Fibroblast of skin of right biceps (primary cell): ENCODE data around the gene NAA10.

Experiments
- DNase-seq: peaks from one replicate; pipeline ENCODE4 v3.0.0-alpha.2; 2013

NAA10 gene

GRCh38 chrX:153947009-153947769, 12.4 kb upstream of the NAA10 start:
- DNase-seq, result peak; percentile 74

GRCh38 chrX:153945956-153946943, 11.4 kb upstream of the NAA10 start:
- DNase-seq, result no peak

GRCh38 chrX:153944800-153945150, 9.9 kb upstream of the NAA10 start:
- no peak for DNase-seq

- DNase-seq, result no peak
Measured at GRCh38 chrX:153944140-153944799, 9.4 kb upstream of the NAA10 start, which contains the start of gene RENBP. Gene RENBP (minus strand): TSS chrX:153944643. CDS start chrX:153944610, 33 bp downstream.

- no peak for DNase-seq
Measured at GRCh38 chrX:153941336-153942252, 6.8 kb upstream of the NAA10 start.

- no peak for DNase-seq
Measured at GRCh38 chrX:153939573-153939972, 4.7 kb upstream of the NAA10 start.

- DNase-seq, result no peak
Measured at GRCh38 chrX:153938226-153938786, 3.5 kb upstream of the NAA10 start.

- no peak for DNase-seq
Measured at GRCh38 chrX:153937056-153937455, 2.2 kb upstream of the NAA10 start.

- DNase-seq, result no peak
Measured at GRCh38 chrX:153935326-153935851, 552 bp upstream of the NAA10 start.

- DNase-seq, result no peak
Measured at GRCh38 chrX:153934148-153934761, 582 bp downstream of the NAA10 start.

GRCh38 chrX:153933748-153934147, 1.1 kb downstream of the NAA10 start:
- DNase-seq, result peak; percentile 47

- DNase-seq, result no peak
Measured at GRCh38 chrX:153932220-153932915, 2.5 kb downstream of the NAA10 start.

GRCh38 chrX:153931748-153932147, 3.1 kb downstream of the NAA10 start:
- DNase-seq, result no peak

GRCh38 chrX:153931151-153931550, 3.7 kb downstream of the NAA10 start:
- no peak for DNase-seq

- DNase-seq, result no peak
Measured at GRCh38 chrX:153930011-153930910, 4.6 kb downstream of the NAA10 start.

GRCh38 chrX:153929576-153929975, 5.3 kb downstream of the NAA10 start:
- no peak for DNase-seq

GRCh38 chrX:153928846-153929245, 6.0 kb downstream of the NAA10 start:
- no peak for DNase-seq

GRCh38 chrX:153927922-153928760, 6.7 kb downstream of the NAA10 start:
- peak; percentile 97 for DNase-seq

- DNase-seq, result no peak
Measured at GRCh38 chrX:153927672-153927921, 7.2 kb downstream of the NAA10 start.
